HEK293 (cell line): ENCODE results near the gene TMEM240.

ENCODE experiments used
- CTCF ChIA-PET: fragments of 350-600 bp; formaldehyde crosslinking; extraction: SDS; loops from one replicate; lab custom pipeline; 2021; ENCODE audit warnings: antibody characterized with exemption; lab: Yijun Ruan, JAX
- POLR2A ChIA-PET: fragments of 300-600 bp; formaldehyde crosslinking; extraction: SDS; loops from one replicate; lab custom pipeline; 2020; ENCODE audit warnings: antibody characterized with exemption, inconsistent platforms; lab: Yijun Ruan, JAX
- H3K27ac ChIP-seq: fragments of 200-500 bp; sonication (Bioruptor generic); 2 replicates; pipeline ENCODE4 v1.5.1; 2014; ENCODE audit warnings: low read depth, low read length, control low read depth, inconsistent platforms; ENCODE audit errors: extremely low read depth
- H3K36me3 ChIP-seq, 2 experiments: fragments of 200-500 bp in 1 of 2; sonication (Bioruptor generic) in 1 of 2; 1 replicate in 1 of 2; 2 replicates in 1 of 2; pipeline ENCODE4 v1.5.1; 2014 to 2017; ENCODE audit warnings: inconsistent platforms in 2 of 2, low read length in 2 of 2; ENCODE audit not compliant: control insufficient read depth in 2 of 2, insufficient read depth in 1 of 2
- H3K4me1 ChIP-seq: fragments of 200-500 bp; sonication (Bioruptor generic); 2 replicates; pipeline ENCODE4 v1.5.1; 2014; ENCODE audit warnings: mild to moderate bottlenecking, low read length, inconsistent platforms; ENCODE audit not compliant: control insufficient read depth, insufficient read depth
- H3K4me3 ChIP-seq: 2 replicates; pipeline ENCODE4 v1.5.1; 2011; ENCODE audit warnings: low read depth, mild to moderate bottlenecking, control low read depth, low read length, moderate library complexity
- H3K9me3 ChIP-seq: fragments of 200-500 bp; sonication (Bioruptor generic); 2 replicates; pipeline ENCODE4 v1.5.1; 2014; ENCODE audit warnings: low read depth, low read length, inconsistent platforms; ENCODE audit not compliant: control insufficient read depth, insufficient read depth
- BCL11B ChIP-seq: fragments of 450-650 bp; formaldehyde crosslinking; IDR thresholded peaks from 2 replicates; pipeline ENCODE4 v1.5.1; 2016; ENCODE audit warnings: low read depth, missing biosample characterization, missing genetic modification characterization
- GLIS1 ChIP-seq: fragments of 450-650 bp; formaldehyde crosslinking; IDR thresholded peaks from 2 replicates; pipeline ENCODE4 v1.5.1; 2016; ENCODE audit warnings: missing biosample characterization, missing genetic modification characterization
- GLIS2 ChIP-seq: fragments of 450-650 bp; formaldehyde crosslinking; IDR thresholded peaks from 2 replicates; pipeline ENCODE4 v1.5.1; 2016; ENCODE audit warnings: missing biosample characterization, missing genetic modification characterization
- HOXC10 ChIP-seq: sonication (generic); formaldehyde crosslinking; IDR thresholded peaks from 2 replicates; pipeline ENCODE4 v1.8.1; 2023; ENCODE audit warnings: mild to moderate bottlenecking, missing genetic modification reagents
- KLF8 ChIP-seq: fragments of 450-650 bp; formaldehyde crosslinking; IDR thresholded peaks from 2 replicates; pipeline ENCODE4 v1.5.1; 2016; ENCODE audit warnings: missing biosample characterization, missing genetic modification characterization
- ZNF138 ChIP-seq: fragments of 450-650 bp; formaldehyde crosslinking; IDR thresholded peaks from 2 replicates; pipeline ENCODE4 v1.5.1; 2016; ENCODE audit warnings: missing biosample characterization, missing genetic modification characterization, borderline replicate concordance
- ZNF16 ChIP-seq: fragments of 450-650 bp; formaldehyde crosslinking; IDR thresholded peaks from 2 replicates; pipeline ENCODE4 v1.5.1; 2016; ENCODE audit warnings: low read depth, missing biosample characterization, missing genetic modification characterization
- ZNF169 ChIP-seq: fragments of 450-650 bp; formaldehyde crosslinking; IDR thresholded peaks from 2 replicates; pipeline ENCODE4 v1.5.1; 2016; ENCODE audit warnings: missing biosample characterization, missing genetic modification characterization
- ZNF19 ChIP-seq: fragments of 450-650 bp; formaldehyde crosslinking; IDR thresholded peaks from 2 replicates; pipeline ENCODE4; 2016; ENCODE audit warnings: missing biosample characterization, missing genetic modification characterization, low read depth
- ZNF23 ChIP-seq: fragments of 450-650 bp; formaldehyde crosslinking; IDR thresholded peaks from 2 replicates; pipeline ENCODE4 v1.5.1; 2016; ENCODE audit warnings: missing biosample characterization, missing genetic modification characterization, borderline replicate concordance
- ZNF335 ChIP-seq: fragments of 450-650 bp; formaldehyde crosslinking; conservative IDR thresholded peaks from 2 replicates; pipeline ENCODE4 v1.5.1; 2016; ENCODE audit warnings: missing biosample characterization, missing genetic modification characterization
- ZNF416 ChIP-seq: fragments of 450-650 bp; formaldehyde crosslinking; IDR thresholded peaks from 2 replicates; pipeline ENCODE4 v1.5.1; 2016; ENCODE audit warnings: missing biosample characterization, missing genetic modification characterization
- ZNF596 ChIP-seq: fragments of 450-650 bp; IDR thresholded peaks from 2 replicates; pipeline ENCODE4 v1.5.0; 2018; ENCODE audit warnings: missing biosample characterization, mild to moderate bottlenecking, missing genetic modification characterization, moderate library complexity
- TF ChIP-seq, protein P1 (sequence below): fragments of 450-650 bp; formaldehyde crosslinking; IDR thresholded peaks from 2 replicates; pipeline ENCODE4 v1.5.1; 2016; ENCODE audit warnings: missing biosample characterization, missing genetic modification characterization

TMEM240 gene

DNA sequence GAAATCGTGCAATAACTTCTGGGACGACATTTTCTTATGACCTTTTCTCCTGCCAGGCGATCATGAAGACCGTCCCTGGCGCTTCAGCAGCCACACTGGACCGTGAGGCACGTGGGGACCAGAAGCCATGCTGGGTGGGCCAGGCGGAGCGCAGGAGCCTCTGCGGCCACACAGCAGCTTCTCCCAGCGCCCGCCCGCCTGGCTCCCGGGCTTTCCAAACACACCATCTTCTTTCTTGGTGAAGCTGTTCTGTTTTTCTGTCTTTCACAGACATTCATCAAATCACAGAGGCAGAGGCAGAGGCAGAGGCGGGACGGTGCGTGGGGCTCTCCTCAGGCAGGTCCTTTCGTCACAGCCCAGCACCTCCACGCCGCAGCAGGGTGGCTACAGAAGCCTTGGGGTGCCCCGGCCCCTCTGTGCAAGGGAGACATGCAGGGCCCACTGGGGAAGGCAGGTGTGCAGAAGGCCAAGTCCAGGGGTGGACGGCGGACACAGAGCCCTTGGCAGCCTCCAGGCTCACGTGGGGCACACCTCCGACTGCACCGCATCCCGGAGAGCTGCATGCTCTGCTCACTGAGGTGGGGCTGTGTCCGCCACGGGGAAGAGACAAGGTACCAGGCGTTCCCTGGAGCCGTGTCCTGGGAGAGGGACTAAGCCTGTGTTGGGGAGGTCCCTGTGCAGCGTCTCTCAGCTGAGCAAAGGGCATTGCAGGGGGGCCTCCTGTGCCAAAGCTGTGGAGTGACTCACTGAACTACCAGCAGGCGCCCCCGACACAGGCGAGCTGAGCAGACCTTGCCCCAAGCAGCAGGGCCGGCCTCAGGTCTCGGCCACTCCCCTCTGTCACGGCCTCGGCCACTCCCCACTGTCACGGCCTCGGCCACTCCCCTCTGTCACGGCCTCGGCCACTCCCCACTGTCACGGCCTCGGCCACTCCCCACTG is 2.6 kb upstream of the TMEM240 start:
- H3K36me3 ChIP-seq, result peaks cover under 1 to 80% of the 10 kb centered on the region in 2 experiments; a peak in 2 of 3 replicates
- no peak overlapping the region for H3K4me3 ChIP-seq
- ChIA-PET CTCF (no interaction called here), POLR2A (interaction anchor here (0.6 kb wide), 1 partner anchor 406 kb away, joined by 3 read pairs; no protein-coding TSS in a partner anchor)
- no peak overlapping the region for H3K27ac ChIP-seq
- TF ChIP-seq GLIS1 (tag by site-specific recombination), result peak; percentile 88
- TF ChIP-seq HOXC10, result no peak
- no peak for TF ChIP-seq ZNF138 (tag by site-specific recombination)
- peak; percentile 67; the same call in 1 of the 2 replicates for TF ChIP-seq GLIS2
- H3K9me3 ChIP-seq, result no peaks in the 10 kb centered on the region
- H3K4me1 ChIP-seq, result no peaks in the 10 kb centered on the region

DNA sequence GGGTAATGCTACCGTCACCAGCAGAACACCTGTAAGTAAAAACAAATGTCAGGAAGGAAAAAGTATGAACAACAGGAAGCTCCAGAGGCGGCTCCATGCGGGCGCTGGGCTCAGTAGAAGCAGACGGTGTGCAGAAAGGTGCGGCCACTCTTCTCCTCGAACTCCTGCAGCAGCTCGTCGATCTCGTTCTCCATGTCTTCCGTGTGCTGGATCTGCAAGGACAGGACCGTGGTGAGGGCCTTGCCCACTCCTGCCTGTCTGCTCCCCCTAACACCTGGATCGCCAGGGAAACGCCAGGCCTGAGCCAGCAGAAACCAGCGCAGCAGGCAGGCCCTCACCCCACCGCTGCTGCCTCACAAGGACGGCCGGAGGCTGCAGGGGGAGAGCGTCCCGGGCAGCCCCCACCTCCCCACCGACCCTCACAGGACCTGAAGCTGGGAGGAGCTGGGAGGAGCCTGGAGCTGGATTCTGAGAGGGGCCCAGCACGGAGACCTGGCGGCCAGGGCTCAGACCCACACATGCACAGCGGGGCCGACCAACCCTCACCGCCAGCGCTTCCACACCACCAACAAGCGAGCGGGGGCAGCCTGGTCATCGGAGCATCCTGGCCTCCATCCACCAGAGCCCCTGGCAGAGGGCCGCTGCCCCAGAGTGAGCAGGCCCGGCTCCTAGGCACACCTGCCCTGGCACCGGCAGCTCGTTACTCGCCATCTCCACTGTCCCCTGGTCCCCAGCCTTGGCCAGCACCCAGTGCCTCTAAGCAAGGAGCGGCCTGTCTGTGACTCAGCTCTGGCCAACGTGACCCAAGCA is 1.7 kb upstream of the TMEM240 start:
- no peaks in the 10 kb centered on the region for H3K4me1 ChIP-seq
- H3K27ac ChIP-seq, result no peak overlapping the region
- peaks cover 0 to 80% of the 10 kb centered on the region in 2 experiments; a peak in 2 of 3 replicates for H3K36me3 ChIP-seq
- H3K4me3 ChIP-seq, result no peak overlapping the region
- POLR2A ChIA-PET, result interaction anchor here (0.6 to 1.6 kb wide), 2 partner anchors 21 to 405 kb away, joined by 3 to 4 read pairs; no protein-coding TSS in a partner anchor
- no peak for TF ChIP-seq ZNF335 (tag by site-specific recombination)
- no peak for TF ChIP-seq ZNF169 (tag by site-specific recombination)
- no peak for TF ChIP-seq ZNF596 (tag by site-specific recombination)
- no peak for TF ChIP-seq ZNF416 (tag by site-specific recombination)
- TF ChIP-seq ZNF19 (tag by site-specific recombination), result no peak
- no peak for TF ChIP-seq ZNF23 (tag by site-specific recombination)
- TF ChIP-seq, protein P1, sequence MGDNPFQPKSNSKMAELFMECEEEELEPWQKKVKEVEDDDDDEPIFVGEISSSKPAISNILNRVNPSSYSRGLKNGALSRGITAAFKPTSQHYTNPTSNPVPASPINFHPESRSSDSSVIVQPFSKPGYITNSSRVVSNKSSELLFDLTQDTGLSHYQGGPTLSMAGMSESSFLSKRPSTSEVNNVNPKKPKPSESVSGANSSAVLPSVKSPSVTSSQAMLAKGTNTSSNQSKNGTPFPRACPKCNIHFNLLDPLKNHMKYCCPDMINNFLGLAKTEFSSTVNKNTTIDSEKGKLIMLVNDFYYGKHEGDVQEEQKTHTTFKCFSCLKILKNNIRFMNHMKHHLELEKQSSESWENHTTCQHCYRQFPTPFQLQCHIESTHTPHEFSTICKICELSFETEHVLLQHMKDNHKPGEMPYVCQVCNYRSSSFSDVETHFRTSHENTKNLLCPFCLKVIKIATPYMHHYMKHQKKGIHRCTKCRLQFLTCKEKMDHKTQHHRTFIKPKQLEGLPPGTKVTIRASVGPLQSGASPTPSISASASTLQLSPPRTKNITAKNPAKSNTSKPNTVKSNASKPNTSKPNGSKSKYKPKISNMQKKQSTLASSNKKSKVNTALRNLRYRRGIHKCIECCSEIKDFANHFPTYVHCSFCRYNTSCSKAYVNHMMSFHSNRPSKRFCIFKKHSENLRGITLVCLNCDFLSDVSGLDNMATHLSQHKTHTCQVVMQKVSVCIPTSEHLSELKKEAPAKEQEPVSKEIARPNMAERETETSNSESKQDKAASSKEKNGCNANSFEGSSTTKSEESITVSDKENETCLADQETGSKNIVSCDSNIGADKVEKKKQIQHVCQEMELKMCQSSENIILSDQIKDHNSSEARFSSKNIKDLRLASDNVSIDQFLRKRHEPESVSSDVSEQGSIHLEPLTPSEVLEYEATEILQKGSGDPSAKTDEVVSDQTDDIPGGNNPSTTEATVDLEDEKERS (tag by site-specific recombination), result no peak
- TF ChIP-seq, all 188 proteins: peak for 0
- CTCF ChIA-PET, result no interaction called here
- H3K9me3 ChIP-seq, result no peaks in the 10 kb centered on the region

DNA sequence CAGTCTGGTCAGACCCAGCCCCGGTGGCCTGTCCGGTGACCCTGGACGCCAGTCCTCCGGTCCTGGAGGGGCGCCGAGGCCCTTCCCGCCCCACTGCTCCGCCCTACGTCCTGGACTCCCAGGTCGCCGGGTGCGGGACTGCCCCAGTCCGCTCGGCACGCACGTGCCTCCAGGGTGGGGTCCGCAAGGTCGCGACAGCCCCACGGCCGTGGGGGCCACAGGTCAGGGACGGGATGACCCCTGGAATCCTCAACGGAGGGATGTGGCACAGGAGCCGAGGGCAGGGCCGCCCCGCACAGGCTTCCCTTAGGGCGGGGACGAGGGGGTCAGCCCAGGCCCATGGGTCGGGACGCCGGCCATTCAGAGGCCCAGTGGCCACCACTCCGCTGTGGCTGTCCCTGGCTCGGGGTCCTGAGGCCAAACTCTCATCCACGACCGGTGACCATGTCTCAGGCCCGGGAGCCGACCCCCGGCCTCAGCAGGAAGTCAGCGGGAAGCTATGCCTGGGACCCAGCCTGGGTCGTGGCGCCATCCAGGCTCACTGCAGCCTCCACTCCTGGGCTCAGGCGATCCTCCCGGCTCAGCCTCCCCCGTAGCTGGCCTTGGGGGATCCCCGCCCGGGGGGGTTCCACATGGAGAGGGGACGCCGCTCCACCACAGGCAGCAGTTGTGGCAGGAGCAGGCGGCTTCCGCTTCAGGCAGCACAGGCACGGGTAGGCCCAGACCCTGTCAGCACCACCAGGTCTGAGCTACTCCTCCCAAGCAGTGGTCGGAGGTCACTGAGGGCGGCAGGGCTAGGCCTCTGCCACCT is 599 bp upstream of the TMEM240 start:
- POLR2A ChIA-PET, result interaction anchor here (1.6 kb wide), 1 partner anchor 20 kb away, joined by 4 read pairs; no protein-coding TSS in a partner anchor
- H3K9me3 ChIP-seq, result no peaks in the 10 kb centered on the region
- CTCF ChIA-PET, result no interaction called here
- H3K4me1 ChIP-seq, result no peaks in the 10 kb centered on the region
- no peak overlapping the region for H3K27ac ChIP-seq
- no peak overlapping the region for H3K4me3 ChIP-seq
- H3K36me3 ChIP-seq, result peaks cover 0 to 73% of the 10 kb centered on the region in 2 experiments; a peak in 1 of 3 replicates
- peak; percentile 71; the same call in 1 of the 2 replicates for TF ChIP-seq BCL11B (tag by site-specific recombination)
- TF ChIP-seq KLF8 (tag by site-specific recombination), result 0 out of 2 replicates have a peak, but pooled peaks have one; percentile 17
- 0 out of 2 replicates have a peak, but pooled peaks have one; percentile 26 for TF ChIP-seq GLIS2
- TF ChIP-seq ZNF16 (tag by site-specific recombination), result no peak
